ENCODE results near the gene COX7A2L.

GRCh38 chr2:42321452-42322064, 39.5 kb downstream of the COX7A2L start:
- TF ChIP-seq CTCF (conservative IDR thresholded peaks at IDR 0.05; ENCODE audit: low read depth in 2 of 2) (no peak), EZH2 (IDR thresholded peaks at IDR 0.05; ENCODE audit: low read depth, unreplicated experiment) (no peak), REST (IDR thresholded peaks at IDR 0.05; ENCODE audit: unreplicated experiment) (no peak), CREB1 (CRISPR knock-in tag; IDR thresholded peaks at IDR 0.05; ENCODE audit: low read depth) (no peak), POLR2AphosphoS5 (IDR thresholded peaks at IDR 0.05; ENCODE audit: low read depth) (no peak), EZH2phosphoT487 (IDR thresholded peaks at IDR 0.05; ENCODE audit: unreplicated experiment) (no peak), ZNF114 (CRISPR knock-in tag; IDR thresholded peaks at IDR 0.05) (no peak), ZNF462 (CRISPR knock-in tag; IDR thresholded peaks at IDR 0.05) (no peak), JUNB (IDR thresholded peaks at IDR 0.05; ENCODE audit: unreplicated experiment) (no peak), ETS1 (IDR thresholded peaks at IDR 0.05) (no peak), STAT1 (IDR thresholded peaks at IDR 0.05; ENCODE audit: unreplicated experiment) (no peak)
